ENCODE results near the gene CCNF.
"Not testable (repeated sequence)": the region's sequence is repeated elsewhere in the genome, so short reads cannot be mapped to it uniquely, and the experiment has no call there.

DNA sequence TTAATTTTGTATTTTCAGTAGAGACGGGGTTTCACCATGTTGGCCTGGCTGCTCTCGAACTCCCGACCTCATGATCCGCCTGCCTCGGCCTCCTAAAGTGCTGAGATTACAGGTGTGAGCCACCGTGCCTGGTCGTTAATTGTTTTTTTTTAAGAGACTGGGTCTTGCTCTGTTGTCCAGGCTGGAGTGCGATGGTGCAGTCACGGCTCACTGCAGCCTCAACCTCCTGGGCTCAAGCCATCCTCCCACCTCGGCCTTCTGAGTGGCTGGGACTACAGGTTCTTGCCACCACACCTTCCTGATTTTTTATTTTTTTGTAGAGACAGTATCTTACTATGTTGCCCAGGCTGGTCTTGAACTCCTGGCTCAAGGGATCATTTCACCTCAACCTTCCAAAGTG, 50.7 kb downstream of the CCNF start:
- TF ChIP-seq, protein P1, sequence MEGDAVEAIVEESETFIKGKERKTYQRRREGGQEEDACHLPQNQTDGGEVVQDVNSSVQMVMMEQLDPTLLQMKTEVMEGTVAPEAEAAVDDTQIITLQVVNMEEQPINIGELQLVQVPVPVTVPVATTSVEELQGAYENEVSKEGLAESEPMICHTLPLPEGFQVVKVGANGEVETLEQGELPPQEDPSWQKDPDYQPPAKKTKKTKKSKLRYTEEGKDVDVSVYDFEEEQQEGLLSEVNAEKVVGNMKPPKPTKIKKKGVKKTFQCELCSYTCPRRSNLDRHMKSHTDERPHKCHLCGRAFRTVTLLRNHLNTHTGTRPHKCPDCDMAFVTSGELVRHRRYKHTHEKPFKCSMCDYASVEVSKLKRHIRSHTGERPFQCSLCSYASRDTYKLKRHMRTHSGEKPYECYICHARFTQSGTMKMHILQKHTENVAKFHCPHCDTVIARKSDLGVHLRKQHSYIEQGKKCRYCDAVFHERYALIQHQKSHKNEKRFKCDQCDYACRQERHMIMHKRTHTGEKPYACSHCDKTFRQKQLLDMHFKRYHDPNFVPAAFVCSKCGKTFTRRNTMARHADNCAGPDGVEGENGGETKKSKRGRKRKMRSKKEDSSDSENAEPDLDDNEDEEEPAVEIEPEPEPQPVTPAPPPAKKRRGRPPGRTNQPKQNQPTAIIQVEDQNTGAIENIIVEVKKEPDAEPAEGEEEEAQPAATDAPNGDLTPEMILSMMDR (IDR thresholded peaks at IDR 0.05) = not testable (repeated sequence)
- TF ChIP-seq POLR2AphosphoS5 (IDR thresholded peaks at IDR 0.05) = not testable (repeated sequence)
